Measurements from ENCODE around the gene NAXD. TPM values are rescaled to one million over a fixed set of nuclear protein-coding genes. Genes with fewer than 3 reads are reported as not detected.
A peak's percentile ranks its signal among the peaks of the same experiment; 100 is the strongest.

NAXD gene
- total and polyA plus RNA-seq, 2 experiments from 2014 or later = 16.9 to 18.5 TPM

DNA sequence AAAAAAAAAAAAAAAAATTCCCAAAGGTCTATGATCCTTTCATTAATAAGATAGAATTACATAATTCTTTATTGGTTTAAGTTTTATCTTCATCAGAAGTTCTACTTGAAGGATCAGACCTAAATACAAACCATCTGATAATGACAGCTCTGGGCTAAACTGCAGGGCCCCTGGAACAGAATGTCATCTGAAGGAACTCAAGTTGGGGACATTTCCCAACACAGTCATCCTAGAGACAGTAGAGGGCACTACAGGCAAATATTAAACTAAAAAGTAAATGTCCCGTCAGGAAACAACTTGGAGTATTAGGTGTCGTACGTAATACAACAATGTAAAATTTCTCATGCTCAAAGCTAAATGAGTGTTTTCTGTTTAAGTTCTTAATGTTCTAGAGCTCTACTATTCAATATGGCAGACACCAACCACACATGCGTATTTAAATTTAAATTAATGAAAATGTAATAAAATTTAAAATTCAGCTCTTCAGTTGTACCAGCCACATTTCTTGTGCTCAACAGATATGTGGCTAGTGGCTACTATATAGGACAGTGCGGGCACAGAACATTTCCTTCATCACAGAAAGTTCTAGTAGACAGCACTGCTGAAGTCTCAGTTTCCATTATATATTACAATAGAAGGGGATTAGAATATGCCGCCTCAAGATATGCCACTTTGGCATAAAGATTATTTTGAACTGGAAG, 21.8 kb upstream of the NAXD start:
- H4K20me1 ChIP-seq (replicated peaks; ENCODE audit: insufficient read depth) = no peaks in the 10 kb centered on the region
- TF ChIP-seq, protein P1, sequence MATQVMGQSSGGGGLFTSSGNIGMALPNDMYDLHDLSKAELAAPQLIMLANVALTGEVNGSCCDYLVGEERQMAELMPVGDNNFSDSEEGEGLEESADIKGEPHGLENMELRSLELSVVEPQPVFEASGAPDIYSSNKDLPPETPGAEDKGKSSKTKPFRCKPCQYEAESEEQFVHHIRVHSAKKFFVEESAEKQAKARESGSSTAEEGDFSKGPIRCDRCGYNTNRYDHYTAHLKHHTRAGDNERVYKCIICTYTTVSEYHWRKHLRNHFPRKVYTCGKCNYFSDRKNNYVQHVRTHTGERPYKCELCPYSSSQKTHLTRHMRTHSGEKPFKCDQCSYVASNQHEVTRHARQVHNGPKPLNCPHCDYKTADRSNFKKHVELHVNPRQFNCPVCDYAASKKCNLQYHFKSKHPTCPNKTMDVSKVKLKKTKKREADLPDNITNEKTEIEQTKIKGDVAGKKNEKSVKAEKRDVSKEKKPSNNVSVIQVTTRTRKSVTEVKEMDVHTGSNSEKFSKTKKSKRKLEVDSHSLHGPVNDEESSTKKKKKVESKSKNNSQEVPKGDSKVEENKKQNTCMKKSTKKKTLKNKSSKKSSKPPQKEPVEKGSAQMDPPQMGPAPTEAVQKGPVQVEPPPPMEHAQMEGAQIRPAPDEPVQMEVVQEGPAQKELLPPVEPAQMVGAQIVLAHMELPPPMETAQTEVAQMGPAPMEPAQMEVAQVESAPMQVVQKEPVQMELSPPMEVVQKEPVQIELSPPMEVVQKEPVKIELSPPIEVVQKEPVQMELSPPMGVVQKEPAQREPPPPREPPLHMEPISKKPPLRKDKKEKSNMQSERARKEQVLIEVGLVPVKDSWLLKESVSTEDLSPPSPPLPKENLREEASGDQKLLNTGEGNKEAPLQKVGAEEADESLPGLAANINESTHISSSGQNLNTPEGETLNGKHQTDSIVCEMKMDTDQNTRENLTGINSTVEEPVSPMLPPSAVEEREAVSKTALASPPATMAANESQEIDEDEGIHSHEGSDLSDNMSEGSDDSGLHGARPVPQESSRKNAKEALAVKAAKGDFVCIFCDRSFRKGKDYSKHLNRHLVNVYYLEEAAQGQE (IDR thresholded peaks at IDR 0.05; ENCODE audit: unreplicated experiment) = no peak
- TF ChIP-seq STAT1 (IDR thresholded peaks at IDR 0.05; ENCODE audit: unreplicated experiment) = no peak
- TF ChIP-seq, protein P2, sequence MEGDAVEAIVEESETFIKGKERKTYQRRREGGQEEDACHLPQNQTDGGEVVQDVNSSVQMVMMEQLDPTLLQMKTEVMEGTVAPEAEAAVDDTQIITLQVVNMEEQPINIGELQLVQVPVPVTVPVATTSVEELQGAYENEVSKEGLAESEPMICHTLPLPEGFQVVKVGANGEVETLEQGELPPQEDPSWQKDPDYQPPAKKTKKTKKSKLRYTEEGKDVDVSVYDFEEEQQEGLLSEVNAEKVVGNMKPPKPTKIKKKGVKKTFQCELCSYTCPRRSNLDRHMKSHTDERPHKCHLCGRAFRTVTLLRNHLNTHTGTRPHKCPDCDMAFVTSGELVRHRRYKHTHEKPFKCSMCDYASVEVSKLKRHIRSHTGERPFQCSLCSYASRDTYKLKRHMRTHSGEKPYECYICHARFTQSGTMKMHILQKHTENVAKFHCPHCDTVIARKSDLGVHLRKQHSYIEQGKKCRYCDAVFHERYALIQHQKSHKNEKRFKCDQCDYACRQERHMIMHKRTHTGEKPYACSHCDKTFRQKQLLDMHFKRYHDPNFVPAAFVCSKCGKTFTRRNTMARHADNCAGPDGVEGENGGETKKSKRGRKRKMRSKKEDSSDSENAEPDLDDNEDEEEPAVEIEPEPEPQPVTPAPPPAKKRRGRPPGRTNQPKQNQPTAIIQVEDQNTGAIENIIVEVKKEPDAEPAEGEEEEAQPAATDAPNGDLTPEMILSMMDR (conservative IDR thresholded peaks at IDR 0.05; ENCODE audit: low read depth in 2 of 2) = peak; percentile 68 to 72
- Mint-ChIP-seq H3K9me3 (no peaks in the 10 kb centered on the region), H3K4me1 (peaks cover 8% of the 10 kb centered on the region; the same call in 2 of the 3 replicates), H3K27ac (no peak overlapping the region), H3K27me3 (ENCODE audit: insufficient read depth, low read depth, poor library complexity) (peaks cover 4% of the 10 kb centered on the region), H3K36me3 (ENCODE audit: low read depth) (no peaks in the 10 kb centered on the region), H3K4me3 (no peak overlapping the region)
- H3K27ac ChIP-seq (ENCODE audit: low read depth) = no peak overlapping the region
- ATAC-seq (peak; percentile 84), DNase-seq (ENCODE audit: low spot score) (peak; percentile 76)
- H3K36me3 ChIP-seq (ENCODE audit: insufficient read depth) = no peaks in the 10 kb centered on the region
- no peak overlapping the region for H2AFZ ChIP-seq
- H3K9me2 ChIP-seq (ENCODE audit: insufficient read depth) = no peaks in the 10 kb centered on the region
- no peaks in the 10 kb centered on the region for H3F3A ChIP-seq (replicated peaks; ENCODE audit: low read depth)
- H3K4me1 ChIP-seq (ENCODE audit: insufficient read depth) = no peaks in the 10 kb centered on the region
- H3K4me2 ChIP-seq = no peak overlapping the region
- no peaks in the 10 kb centered on the region for H3K79me2 ChIP-seq (replicated peaks; ENCODE audit: insufficient read depth)
- no peaks in the 10 kb centered on the region for H3K27me3 ChIP-seq (ENCODE audit: insufficient read depth)
- H3K4me3 ChIP-seq = no peak overlapping the region

DNA sequence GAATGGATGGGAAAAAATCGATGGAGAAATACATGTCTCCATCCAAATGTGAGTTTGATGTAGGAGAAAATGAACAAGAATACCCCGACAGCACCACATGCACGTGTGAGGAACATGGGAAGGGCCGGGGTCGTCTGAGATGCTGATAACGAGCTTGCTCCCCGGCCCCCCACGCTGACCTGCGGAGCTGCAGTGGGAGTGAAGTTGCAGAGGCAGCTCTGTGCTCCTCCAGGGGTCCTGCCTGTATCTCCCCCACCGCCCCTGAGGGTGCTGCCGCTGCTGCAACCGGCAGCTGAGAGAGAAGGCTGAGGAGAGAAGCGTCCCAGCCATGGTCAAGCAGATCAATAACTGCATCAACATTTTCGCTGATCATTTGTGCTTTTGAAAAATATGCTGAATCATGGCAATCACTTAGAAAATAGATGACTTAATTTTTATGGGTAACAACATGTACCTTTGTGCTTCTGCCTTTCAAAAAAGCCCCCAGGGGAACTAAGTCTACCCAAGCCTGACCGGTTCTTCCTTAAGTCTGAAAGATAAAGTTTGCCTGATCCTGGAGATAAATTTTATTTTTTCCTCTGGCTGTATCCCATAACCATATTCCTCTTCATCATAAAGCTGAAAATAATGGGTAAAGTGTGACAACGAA, 18.2 kb upstream of the NAXD start:
- H3K4me3 ChIP-seq = no peak overlapping the region
- Mint-ChIP-seq H3K4me1 (peaks cover 3% of the 10 kb centered on the region; the same call in 1 of the 3 replicates), H3K27ac (no peak overlapping the region), H3K4me3 (no peak overlapping the region), H3K27me3 (ENCODE audit: insufficient read depth, low read depth, poor library complexity) (peaks cover 4% of the 10 kb centered on the region), H3K36me3 (ENCODE audit: low read depth) (no peaks in the 10 kb centered on the region), H3K9me3 (no peaks in the 10 kb centered on the region)
- DNase-seq (ENCODE audit: low spot score) = no peak
- H3K9me2 ChIP-seq (ENCODE audit: insufficient read depth) = no peaks in the 10 kb centered on the region
- H3K4me1 ChIP-seq (ENCODE audit: insufficient read depth) = no peaks in the 10 kb centered on the region
- H3K36me3 ChIP-seq (ENCODE audit: insufficient read depth) = no peaks in the 10 kb centered on the region
- H2AFZ ChIP-seq = peak overlapping the region; percentile 80
- H3F3A ChIP-seq (replicated peaks; ENCODE audit: low read depth) = no peaks in the 10 kb centered on the region
- H3K4me2 ChIP-seq = no peak overlapping the region
- H3K79me2 ChIP-seq (replicated peaks; ENCODE audit: insufficient read depth) = no peaks in the 10 kb centered on the region
- no peaks in the 10 kb centered on the region for H3K27me3 ChIP-seq (ENCODE audit: insufficient read depth)
- ATAC-seq = no peak; the same call in 2 of the 3 replicates
- H4K20me1 ChIP-seq (replicated peaks; ENCODE audit: insufficient read depth) = no peaks in the 10 kb centered on the region
- no peak overlapping the region for H3K27ac ChIP-seq (ENCODE audit: low read depth)
- no peak for TF ChIP-seq POLR2AphosphoS5 (IDR thresholded peaks at IDR 0.05; ENCODE audit: low read depth)
- no peak for TF ChIP-seq NANOG (IDR thresholded peaks at IDR 0.05; ENCODE audit: borderline replicate concordance)
- no peak for TF ChIP-seq ZNF114 (CRISPR knock-in tag; IDR thresholded peaks at IDR 0.05)
- TF ChIP-seq STAT1 (IDR thresholded peaks at IDR 0.05; ENCODE audit: unreplicated experiment) = no peak
- no peak for TF ChIP-seq EZH2 (IDR thresholded peaks at IDR 0.05; ENCODE audit: low read depth, unreplicated experiment)
- TF ChIP-seq EZH2phosphoT487 (IDR thresholded peaks at IDR 0.05; ENCODE audit: unreplicated experiment) = no peak
- TF ChIP-seq, protein P2 (conservative IDR thresholded peaks at IDR 0.05; ENCODE audit: low read depth in 2 of 2) = no peak

Data from GM23338 (cell line).